ENCODE measurements around the gene SART3. TPM values are rescaled to one million over a fixed set of nuclear protein-coding genes. Genes with fewer than 3 reads are reported as not detected.

Gene SART3
- total RNA-seq, 3 donors from 2014 or later (not counting 1 experiment from before 2014, with no cell fraction given): 76.5 to 107 (median 78.3) TPM

DNA sequence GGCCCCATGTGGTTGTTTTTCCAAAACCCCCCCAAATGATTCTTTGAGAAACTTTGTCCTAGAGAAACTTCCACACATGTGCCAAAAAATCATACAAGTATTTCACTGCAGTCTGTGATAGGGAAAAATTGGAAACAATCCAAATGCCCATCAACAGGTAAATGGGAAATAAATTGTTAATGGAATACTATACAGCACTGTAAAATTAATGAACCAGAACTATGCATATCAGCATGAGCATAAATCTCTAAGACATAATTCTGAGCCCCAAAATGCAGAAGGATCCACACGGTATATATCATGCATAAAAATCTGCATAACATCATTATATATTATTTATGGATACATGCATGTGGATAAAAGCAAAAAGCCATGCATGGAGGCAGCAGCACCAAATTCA, 51.2 kb downstream of the SART3 start:
- TF ChIP-seq, protein P1, sequence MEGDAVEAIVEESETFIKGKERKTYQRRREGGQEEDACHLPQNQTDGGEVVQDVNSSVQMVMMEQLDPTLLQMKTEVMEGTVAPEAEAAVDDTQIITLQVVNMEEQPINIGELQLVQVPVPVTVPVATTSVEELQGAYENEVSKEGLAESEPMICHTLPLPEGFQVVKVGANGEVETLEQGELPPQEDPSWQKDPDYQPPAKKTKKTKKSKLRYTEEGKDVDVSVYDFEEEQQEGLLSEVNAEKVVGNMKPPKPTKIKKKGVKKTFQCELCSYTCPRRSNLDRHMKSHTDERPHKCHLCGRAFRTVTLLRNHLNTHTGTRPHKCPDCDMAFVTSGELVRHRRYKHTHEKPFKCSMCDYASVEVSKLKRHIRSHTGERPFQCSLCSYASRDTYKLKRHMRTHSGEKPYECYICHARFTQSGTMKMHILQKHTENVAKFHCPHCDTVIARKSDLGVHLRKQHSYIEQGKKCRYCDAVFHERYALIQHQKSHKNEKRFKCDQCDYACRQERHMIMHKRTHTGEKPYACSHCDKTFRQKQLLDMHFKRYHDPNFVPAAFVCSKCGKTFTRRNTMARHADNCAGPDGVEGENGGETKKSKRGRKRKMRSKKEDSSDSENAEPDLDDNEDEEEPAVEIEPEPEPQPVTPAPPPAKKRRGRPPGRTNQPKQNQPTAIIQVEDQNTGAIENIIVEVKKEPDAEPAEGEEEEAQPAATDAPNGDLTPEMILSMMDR (IDR thresholded peaks at IDR 0.05): no peak
- H3K36me3 ChIP-seq (ENCODE audit: control insufficient read depth, insufficient read depth, low read length): no peaks in the 10 kb centered on the region
- intact Hi-C loops (cut with micrococcal nuclease): no loop called here
- Mint-ChIP-seq H3K4me3 (no peak overlapping the region), H3K36me3 (no peaks in the 10 kb centered on the region), H3K27ac (no peak overlapping the region), H3K4me1 (peaks cover 16 to 18% of the 10 kb centered on the region in 2 donors), H3K9me3 (no peaks in the 10 kb centered on the region), H3K27me3 (ENCODE audit: low read depth in 2 of 2) (peaks cover 13 to 29% of the 10 kb centered on the region in 2 donors)
- DNase-seq (no peak), ATAC-seq (no peak)
- H3K27ac ChIP-seq (ENCODE audit: low read length): no peak overlapping the region
- WGBS (ENCODE audit: insufficient coverage): no CpG with 5 or more reads among the region's 1 CpG
- no peak overlapping the region for H3K4me3 ChIP-seq (ENCODE audit: low read length)
- peaks cover 2% of the 10 kb centered on the region for H3K27me3 ChIP-seq (ENCODE audit: control insufficient read depth, insufficient read depth, low read length)
- H3K4me1 ChIP-seq (ENCODE audit: control insufficient read depth, insufficient read depth, low read length): peaks cover 13% of the 10 kb centered on the region
- H3K9me3 ChIP-seq (ENCODE audit: control insufficient read depth, insufficient read depth, low read length): no peaks in the 10 kb centered on the region

DNA sequence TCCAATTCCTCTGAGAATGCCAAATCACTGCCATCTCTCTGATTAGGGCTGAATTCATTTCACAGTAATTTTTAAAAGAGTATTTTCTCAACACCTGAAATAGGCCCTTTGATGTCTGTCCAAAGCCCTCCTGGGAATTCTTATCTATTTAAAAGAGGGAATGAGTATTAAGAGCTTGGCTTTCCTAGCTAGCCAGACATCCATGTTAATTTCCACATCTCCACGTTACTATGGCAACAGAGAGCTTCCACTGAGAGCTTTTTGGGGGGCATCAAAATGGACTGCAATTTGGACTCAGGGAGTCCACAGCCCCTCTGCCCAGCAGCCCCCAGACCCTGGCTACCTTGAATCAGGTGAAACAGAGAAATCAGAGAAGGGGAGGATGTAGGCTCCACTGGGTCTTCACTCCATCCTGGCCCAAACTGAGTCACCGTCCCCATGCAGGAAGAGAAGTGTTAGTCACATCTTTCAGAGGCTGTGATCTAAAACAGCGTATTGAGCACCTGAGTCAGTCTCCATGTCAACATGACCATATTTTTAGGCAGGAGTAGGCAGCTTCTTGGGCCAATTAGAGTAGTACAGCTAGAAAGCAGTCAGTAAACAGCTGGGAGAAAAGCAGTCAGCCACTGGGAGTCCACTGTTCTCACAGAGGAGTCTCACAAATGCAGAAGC, 52.9 kb downstream of the SART3 start:
- no peak overlapping the region for H3K4me3 Mint-ChIP-seq
- 62% methylated on average over 3 of the region's 3 CpGs for WGBS (ENCODE audit: insufficient coverage)
- ATAC-seq (no peak), DNase-seq (no peak)
- intact Hi-C loops (cut with micrococcal nuclease): no loop called here
- peaks cover 7% of the 10 kb centered on the region for H3K36me3 Mint-ChIP-seq
- H3K4me1 Mint-ChIP-seq: peaks cover 8% of the 10 kb centered on the region in 2 donors
- TF ChIP-seq, protein P1 (IDR thresholded peaks at IDR 0.05): no peak
- Histone ChIP-seq H3K27ac (ENCODE audit: low read length) (no peak overlapping the region), H3K9me3 (ENCODE audit: control insufficient read depth, insufficient read depth, low read length) (peaks cover 4% of the 10 kb centered on the region), H3K4me1 (ENCODE audit: control insufficient read depth, insufficient read depth, low read length) (peaks cover 7% of the 10 kb centered on the region), H3K27me3 (ENCODE audit: control insufficient read depth, insufficient read depth, low read length) (peaks cover 3% of the 10 kb centered on the region), H3K4me3 (ENCODE audit: low read length) (no peak overlapping the region), H3K36me3 (ENCODE audit: control insufficient read depth, insufficient read depth, low read length) (no peaks in the 10 kb centered on the region)
- H3K27ac Mint-ChIP-seq: no peak overlapping the region
- peaks cover 4 to 8% of the 10 kb centered on the region in 2 donors for H3K9me3 Mint-ChIP-seq
- H3K27me3 Mint-ChIP-seq (ENCODE audit: low read depth in 2 of 2): peaks cover 24 to 46% of the 10 kb centered on the region in 2 donors

DNA sequence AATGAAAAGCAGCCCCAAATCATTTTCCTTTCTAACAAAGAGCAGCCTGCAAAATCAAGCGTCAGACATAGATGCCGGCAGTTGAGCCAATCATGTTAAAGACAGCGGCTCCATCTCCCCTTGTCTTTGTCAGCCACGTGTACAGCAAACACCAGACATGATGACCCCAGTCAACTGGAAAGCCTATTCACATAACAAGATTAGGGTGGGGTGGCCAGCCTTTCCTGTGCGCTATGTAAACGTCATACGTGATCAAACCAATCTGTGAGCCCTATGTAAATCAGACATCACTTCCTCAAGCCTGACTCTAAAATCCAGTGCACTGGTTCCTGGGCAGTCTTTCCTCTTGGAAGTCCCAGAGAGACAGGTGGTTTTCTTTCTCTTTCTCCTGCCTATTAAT, 55.8 kb downstream of the SART3 start:
- H3K4me1 Mint-ChIP-seq: no peaks in the 10 kb centered on the region
- no peak overlapping the region for H3K4me3 Mint-ChIP-seq
- TF ChIP-seq, protein P1 (IDR thresholded peaks at IDR 0.05): no peak
- Histone ChIP-seq H3K9me3 (ENCODE audit: control insufficient read depth, insufficient read depth, low read length) (peaks cover 12% of the 10 kb centered on the region), H3K4me3 (ENCODE audit: low read length) (no peak overlapping the region), H3K36me3 (ENCODE audit: control insufficient read depth, insufficient read depth, low read length) (no peaks in the 10 kb centered on the region), H3K4me1 (ENCODE audit: control insufficient read depth, insufficient read depth, low read length) (no peaks in the 10 kb centered on the region), H3K27me3 (ENCODE audit: control insufficient read depth, insufficient read depth, low read length) (peaks cover 3% of the 10 kb centered on the region), H3K27ac (ENCODE audit: low read length) (no peak overlapping the region)
- 82% methylated on average over 7 of the region's 7 CpGs for WGBS (ENCODE audit: insufficient coverage)
- H3K36me3 Mint-ChIP-seq: peaks cover 12% of the 10 kb centered on the region
- DNase-seq: no peak
- no peak overlapping the region for H3K27ac Mint-ChIP-seq
- H3K27me3 Mint-ChIP-seq (ENCODE audit: low read depth in 2 of 2): peaks cover 30 to 60% of the 10 kb centered on the region in 2 donors
- H3K9me3 Mint-ChIP-seq: peaks cover 4 to 14% of the 10 kb centered on the region in 2 donors
- ATAC-seq: no peak
- intact Hi-C loops (cut with micrococcal nuclease): no loop called here

DNA sequence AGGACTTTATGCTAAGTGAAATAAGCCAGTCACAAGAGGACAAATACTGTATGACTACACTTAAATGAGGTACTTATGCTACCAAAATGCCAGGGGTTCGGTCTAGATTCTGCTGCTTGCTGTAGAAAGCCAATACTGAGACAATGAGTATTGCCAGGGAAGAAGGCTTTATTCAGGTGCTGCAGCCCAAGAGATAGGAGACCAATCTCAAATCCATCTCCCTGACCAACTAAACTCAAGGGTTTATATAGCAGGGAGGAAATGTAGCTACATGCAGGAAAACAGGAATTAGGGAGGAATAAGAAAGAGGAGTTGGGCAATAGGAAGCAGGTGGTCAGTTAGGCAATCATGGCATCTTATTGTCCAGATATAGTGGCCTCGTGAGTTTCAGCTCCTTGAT, 58.1 kb downstream of the SART3 start:
- Mint-ChIP-seq H3K27ac (no peak overlapping the region), H3K4me1 (no peaks in the 10 kb centered on the region), H3K9me3 (peaks cover 4 to 14% of the 10 kb centered on the region in 2 donors), H3K36me3 (peaks cover 12% of the 10 kb centered on the region), H3K27me3 (ENCODE audit: low read depth in 2 of 2) (peaks cover 33 to 49% of the 10 kb centered on the region in 2 donors), H3K4me3 (no peak overlapping the region)
- no peak overlapping the region for H3K27ac ChIP-seq (ENCODE audit: low read length)
- H3K4me3 ChIP-seq (ENCODE audit: low read length): no peak overlapping the region
- H3K4me1 ChIP-seq (ENCODE audit: control insufficient read depth, insufficient read depth, low read length): no peaks in the 10 kb centered on the region
- peaks cover 3% of the 10 kb centered on the region for H3K27me3 ChIP-seq (ENCODE audit: control insufficient read depth, insufficient read depth, low read length)
- TF ChIP-seq, protein P1 (IDR thresholded peaks at IDR 0.05): no peak
- H3K9me3 ChIP-seq (ENCODE audit: control insufficient read depth, insufficient read depth, low read length): peaks cover 12% of the 10 kb centered on the region
- intact Hi-C loops (cut with micrococcal nuclease): no loop called here
- WGBS (ENCODE audit: insufficient coverage): 88% methylated on average over 2 of the region's 2 CpGs
- ATAC-seq (no peak), DNase-seq (no peak)
- no peaks in the 10 kb centered on the region for H3K36me3 ChIP-seq (ENCODE audit: control insufficient read depth, insufficient read depth, low read length)
